Left colon (tissue), 2 donors: ENCODE data around the gene EPHB1. TPM values are rescaled to one million over a fixed set of nuclear protein-coding genes. Genes with fewer than 3 reads are reported as not detected.
"Not testable (repeated sequence)": the region's sequence is repeated elsewhere in the genome, so short reads cannot be mapped to it uniquely, and the experiment has no call there.

ENCODE experiments used
- ATAC-seq: fragments of 200-7000 bp; cut with Tn5 transposase; one replicate; pipeline ENCODE4 v1.9.1; 2020; ENCODE audit warnings: mild to moderate bottlenecking, moderate library complexity
- DNase-seq, 2 donors: peaks; one replicate each; pipeline ENCODE4 v3.0.0-alpha.2; 2020
- intact Hi-C, 2 donors: fragments of 100-400 bp; cut with DNase I in 1 of 2; cut with micrococcal nuclease in 1 of 2; formaldehyde crosslinking; loops; one replicate each; pipeline versions ENCODE4 v1.11.2 to v1.14.0; 2022; cut with DNase I, micrococcal nuclease
- total RNA-seq, 2 donors: library from RNA; stranded (reverse); fragmentation: NEBNext Ultra II Directional; extraction: Animal tissue kit (Norgen Biotek cat#: 25700); gene quantifications; one replicate each; pipeline ENCODE4 v1.2.1, GENCODE V29; 2021
- donor health status: DM: no; HTN: no; CAD: no.
- donor health status: DM: yes; HTN: yes; CAD: no.

The EPHB1 gene
- total RNA-seq, 2 donors from 2014 or later: 0.31 to 1.1 TPM

DNA sequence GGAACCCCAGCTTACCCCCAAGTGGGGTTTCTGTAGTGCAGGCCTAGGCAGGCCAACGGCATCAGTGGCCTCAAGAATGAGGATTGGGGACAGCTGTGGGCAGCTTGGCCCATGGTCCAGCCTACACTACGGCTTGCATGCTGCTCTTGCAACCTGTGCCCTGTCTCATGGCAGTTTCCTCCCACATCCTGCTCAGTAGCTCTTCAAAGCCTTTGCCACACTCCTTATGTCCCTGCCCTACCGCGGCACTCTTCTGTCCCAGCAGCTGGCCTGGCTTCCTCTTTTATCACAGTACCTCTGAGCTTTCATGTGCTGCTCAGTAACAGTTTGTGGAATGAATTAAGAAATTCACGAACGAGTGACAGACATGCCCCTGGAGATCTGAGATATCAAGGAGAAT is 431.0 kb downstream of the EPHB1 start:
- intact Hi-C loops: no loop called here
- ATAC-seq: no peak
- no peak for DNase-seq

DNA sequence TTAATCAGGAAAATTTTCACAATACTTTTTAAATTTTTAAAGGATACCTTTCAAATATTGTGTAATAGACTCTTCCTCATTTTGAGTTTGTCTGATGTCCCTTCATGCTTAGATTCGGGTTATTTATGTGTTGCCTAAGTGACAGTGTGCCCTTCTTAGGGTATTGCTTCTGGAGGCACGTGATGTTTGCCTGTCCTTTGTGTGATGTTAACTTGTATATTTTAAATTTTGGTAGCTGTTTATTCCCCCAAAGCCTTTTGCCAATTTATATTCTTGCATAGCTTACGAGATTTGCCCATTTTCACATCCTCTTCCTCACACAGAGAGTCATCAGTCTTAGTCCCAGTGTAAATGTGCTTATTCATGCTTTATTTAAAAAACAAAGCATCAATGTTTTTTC is 433.1 kb downstream of the EPHB1 start:
- DNase-seq: no peak
- intact Hi-C loops: no loop called here
- ATAC-seq: no peak

DNA sequence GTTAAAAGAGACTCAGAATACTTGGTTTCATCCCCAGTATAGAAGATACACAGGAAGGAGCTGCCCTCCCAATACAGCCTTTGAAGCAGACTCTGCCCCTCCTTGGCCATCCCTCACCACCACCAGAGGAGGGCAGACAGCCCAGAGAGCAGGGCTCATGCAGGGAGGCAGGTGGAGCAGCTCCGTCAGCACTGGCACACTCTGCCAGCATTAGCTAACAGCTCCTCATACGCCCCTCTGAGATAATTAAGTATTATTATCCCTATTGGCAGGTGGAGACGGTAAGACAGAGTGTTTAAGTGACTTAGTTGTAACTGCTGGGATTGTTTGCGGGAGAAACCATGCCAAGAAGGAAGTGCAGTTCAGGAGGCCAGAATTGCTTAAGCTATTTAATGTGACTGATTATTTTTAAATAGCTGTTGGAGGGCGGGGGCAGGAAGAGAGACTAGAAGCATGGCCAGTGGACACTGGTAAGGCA is 434.0 kb downstream of the EPHB1 start:
- intact Hi-C loops: no loop called here
- ATAC-seq (no peak), DNase-seq (no peak)

DNA sequence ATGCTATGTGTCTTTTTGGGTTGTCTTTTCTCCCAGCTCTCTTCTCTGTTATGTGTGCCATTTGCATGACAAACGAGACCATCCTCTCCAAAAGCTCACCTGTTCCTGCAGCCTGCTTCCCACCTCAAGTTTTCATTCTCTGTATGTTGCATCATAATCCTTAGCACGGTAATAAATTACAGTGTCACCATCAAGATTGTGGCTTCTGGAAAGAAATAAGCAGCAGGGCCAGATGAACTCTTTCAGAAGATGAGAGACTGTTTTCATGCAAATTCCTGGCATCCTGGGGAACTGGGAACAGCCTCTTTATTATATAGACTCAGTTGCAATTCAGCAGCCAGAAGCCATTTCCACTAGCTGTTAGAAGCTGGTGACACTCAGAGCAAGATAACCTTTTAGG is 436.7 kb downstream of the EPHB1 start:
- no peak for DNase-seq
- no peak for ATAC-seq
- intact Hi-C loops: no loop called here

DNA sequence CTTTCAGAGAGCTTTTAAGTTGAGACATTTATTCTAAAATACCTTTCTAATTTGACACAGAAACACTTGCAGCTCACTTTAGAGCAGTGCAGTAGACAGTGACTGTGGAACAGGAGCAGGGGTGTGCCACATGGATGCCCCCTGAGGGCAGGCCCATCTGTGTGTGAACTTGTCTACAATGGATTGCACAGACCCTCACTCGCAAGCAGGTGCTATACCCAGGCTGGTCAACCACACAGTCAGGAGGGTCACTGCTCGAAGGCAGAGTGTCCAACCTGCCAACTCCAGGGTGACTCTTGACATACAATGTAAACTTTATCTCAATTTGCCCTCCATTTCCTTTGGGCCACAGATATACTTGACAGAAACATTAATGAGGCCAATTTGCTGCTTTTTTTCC is 437.2 kb downstream of the EPHB1 start:
- intact Hi-C loops: no loop called here

DNA sequence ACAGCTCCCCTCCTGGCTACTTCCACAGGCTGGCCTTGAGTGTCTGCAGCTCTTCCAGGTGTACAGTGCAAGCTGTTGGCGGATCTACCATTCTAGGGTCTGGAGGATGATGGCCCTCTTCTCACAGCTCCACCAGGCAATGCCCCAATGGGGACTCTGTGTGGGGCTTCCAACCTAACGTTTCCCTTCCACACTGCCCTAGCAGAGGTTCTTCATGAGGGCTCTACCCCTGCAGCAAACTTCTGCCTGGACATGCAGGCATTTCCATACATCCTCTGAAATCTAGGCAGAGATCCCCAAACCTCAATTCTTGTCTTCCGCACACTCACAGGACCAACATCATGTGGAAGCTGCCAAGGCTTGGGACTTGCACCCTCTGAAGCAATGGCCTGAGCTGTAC is 438.4 kb downstream of the EPHB1 start:
- intact Hi-C loops, ATAC-seq, DNase-seq: not testable (repeated sequence)

More for the DNA sequence above, 437.2 kb downstream of the EPHB1 start:
- DNase-seq (no peak), ATAC-seq (no peak)

DNA sequence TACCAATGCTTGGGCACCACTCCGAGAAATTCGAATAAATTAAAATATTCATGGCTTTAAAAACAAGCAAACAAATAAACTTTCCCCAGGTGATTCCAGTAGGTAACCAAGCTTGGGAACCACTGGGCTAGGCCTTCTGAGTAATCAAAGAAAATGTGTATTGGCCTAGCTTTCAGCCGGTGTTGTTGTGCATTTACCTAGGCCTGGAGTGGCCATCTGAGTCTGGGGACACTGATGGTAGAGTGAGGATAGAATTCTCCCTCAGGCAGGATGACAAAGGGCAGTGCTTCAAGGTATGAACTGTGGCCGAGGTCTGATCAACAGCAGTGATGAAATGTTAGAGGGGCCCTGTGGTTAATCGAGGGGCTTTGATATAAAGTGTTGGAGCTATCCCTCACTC is 440.5 kb downstream of the EPHB1 start:
- no peak for ATAC-seq
- intact Hi-C loops: no loop called here
- DNase-seq: no peak

DNA sequence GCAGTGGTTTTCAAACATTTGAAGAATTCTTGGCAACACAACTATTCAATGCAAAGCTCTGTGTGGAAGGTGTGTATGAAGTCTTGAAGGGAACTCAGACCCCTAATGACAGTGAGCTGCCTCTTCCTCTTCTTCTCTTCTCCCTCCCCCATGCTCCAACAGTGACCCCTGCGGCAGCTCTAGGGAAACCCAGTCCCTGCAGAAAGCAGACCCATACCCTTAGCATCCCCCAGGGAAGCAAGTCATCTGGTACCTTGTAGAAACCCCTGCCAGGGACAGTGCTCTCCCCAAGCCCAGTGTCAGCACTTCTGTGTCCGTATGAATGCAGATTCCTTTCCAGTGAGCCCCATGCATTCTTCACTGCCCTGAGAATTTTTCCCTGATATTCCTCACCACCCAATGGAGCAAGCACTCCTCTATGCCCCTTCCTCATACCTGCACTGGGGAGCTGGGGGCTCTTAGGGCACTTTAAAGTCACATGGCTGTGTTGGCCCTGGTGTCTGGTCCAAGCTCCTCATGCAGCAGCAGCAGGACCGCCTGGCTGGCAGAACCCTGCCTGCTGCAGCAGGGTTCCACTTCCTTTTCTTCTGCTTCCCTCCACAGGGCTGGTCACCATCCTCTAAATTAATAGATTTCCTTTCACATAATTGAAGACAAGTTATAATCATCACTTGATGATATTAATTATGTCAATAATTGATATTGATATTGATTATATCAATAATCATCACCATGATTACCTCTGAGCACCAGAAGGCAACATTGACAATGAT is 442.5 kb downstream of the EPHB1 start:
- ATAC-seq (no peak), DNase-seq (no peak)
- intact Hi-C loops: no loop called here

DNA sequence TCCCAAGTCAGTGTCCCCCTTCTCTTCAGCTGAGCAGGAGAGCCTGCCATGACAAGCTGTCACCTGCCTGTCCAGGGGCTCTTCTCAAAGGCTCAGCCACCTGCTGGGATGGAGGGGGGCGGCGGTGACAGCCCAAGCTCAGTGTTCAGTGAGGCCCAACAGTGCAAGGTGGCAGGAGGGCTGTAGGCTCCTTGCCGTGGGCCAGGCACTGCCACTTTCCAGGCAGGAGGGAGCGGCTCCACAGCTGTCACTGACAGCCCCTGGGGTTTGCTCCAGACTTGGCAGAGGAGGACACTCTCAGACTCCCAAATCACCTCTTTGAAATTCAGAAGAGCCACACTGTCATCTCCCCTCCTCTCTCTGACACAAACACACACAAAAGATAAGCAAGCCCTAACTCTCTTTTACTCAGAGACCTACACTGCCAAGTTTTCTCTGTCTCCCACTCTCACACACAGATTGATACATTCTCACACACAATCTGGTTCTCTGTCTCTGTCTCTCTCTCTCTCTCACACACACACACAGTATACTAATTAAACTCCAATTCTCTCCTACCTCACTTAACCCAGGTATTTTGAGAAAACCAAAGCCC is 443.3 kb downstream of the EPHB1 start:
- DNase-seq (no peak), ATAC-seq (no peak)
- intact Hi-C loops: no loop called here

DNA sequence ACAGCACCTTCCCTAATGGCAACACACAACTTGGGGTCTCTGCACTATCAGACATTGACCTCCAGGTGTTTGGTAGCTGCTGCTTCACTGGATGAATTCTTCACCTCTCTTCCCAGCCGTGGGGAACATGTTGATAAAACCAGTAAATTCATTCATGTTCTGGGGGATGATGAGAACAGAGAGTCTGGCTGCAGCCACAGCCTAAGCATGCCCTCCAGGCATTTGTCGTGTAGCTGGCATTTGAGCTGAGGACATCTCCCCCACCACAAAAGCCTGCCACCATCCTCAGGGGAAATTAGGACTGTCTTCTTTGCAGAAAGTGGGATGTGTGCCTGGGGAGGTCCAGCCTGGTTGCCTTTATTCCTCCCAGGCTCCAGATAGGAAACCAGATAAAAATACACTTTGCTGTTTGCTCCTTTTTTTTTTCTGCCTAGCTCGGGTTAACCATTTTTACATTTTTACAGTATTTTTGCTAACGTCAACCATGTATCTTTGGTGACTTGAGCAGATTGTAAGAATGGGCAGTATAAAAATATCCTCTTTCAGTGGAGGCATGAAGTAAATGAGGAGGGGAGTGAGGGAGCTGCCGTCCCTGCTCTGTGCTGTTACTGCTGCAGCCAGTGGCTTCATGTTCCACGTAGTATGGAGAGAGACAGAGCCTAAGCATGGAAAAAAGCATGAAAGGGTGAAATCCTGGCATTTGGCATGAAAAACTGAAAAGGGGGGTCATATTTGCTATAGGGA is 444.0 kb downstream of the EPHB1 start:
- intact Hi-C loops: no loop called here
- ATAC-seq: no peak
- no peak for DNase-seq

DNA sequence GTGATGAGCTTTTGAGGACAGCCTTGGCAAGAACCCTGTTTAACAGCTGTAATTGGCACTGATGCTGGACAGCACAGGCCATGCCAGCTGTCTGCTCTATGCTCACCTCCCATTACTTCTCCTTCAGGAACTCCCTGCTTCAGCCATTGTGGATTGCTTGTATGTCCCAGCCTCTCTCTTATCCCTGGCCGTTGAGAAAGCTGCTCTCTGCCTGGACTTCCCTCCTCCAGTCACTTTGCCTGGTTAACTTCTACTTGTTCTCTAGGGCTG is 444.5 kb downstream of the EPHB1 start:
- ATAC-seq (no peak), DNase-seq (no peak)
- intact Hi-C loops: no loop called here

DNA sequence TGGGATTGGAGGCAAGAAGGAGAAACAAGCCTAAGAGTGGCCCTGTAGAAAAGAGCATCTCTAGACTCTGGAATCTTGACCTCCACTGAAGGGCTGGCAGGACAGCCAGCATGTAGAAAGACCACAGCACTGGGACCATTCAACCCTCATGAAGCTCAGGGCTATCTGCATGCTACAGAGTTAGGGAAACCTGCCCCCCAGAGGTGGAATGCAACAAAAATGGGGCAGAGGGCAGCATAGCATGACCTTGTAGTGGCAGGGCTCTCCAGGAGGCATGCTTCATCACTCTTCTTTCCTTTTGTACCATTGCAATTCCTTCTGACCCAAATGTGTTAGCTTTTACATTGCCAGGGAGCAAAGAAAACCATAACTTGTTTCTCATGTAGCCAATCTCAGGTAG is 445.4 kb downstream of the EPHB1 start:
- intact Hi-C loops: no loop called here
- ATAC-seq (no peak), DNase-seq (no peak)

DNA sequence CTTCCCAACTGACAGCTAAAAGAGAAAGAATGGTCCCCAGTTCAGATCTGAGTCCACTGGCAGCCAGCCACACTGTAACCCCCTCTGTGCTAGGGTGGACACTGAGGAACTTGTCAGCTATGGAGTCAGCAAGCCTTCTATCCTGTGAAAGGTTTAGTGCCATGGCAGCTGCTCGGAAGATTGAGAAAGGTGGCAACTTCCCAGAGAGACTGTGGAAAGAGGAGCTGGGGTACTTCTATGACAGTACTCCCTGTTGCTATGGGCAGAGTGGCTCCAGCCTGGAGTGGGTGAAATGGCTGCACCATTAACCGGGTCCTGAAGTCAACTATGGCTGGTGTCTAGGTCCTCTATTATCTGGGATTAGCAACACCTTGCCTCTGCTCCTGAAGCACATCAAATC is 447.2 kb downstream of the EPHB1 start:
- ATAC-seq: no peak
- DNase-seq: no peak
- intact Hi-C loops: no loop called here

DNA sequence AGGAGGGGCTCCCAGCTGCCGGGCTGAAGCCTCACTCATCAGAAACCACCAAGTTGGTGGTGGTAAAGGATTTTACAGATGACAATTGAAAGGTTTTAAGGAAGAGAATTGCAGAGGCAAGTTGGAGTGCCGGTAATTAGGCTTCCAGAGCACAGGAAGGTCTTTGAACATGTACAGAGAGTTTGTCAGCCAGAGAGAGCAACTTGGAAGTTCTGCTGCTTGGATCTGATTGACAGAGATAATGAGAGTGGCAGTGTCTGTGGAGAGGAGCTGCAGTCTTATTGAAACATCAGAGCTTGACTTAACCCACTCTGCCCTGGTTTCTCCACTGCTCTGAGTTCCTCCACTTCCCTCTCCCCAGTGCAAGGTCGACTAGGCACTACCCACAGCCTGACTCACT is 448.6 kb downstream of the EPHB1 start:
- ATAC-seq (no peak), DNase-seq (no peak)
- intact Hi-C loops: no loop called here

DNA sequence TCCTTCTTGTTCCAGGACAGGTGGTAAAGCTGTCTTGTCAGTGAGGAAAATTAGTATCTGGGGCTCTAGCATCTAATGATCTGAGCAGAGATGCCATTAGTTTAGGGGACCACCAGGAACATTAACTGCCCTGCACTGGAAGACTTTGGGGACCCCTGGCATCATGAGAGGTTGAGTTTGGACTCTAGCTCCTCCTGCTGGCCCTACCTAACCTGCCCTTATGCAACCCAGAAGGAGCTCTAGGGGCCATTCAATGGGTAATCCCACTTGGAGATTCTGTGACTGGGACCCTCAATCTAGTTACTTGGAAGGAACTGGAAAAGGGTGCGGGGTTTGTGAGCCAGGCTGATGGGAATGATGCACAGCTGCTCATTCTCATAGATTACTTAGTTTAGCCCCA is 451.0 kb downstream of the EPHB1 start:
- intact Hi-C loops: no loop called here
- no peak for ATAC-seq
- no peak for DNase-seq

DNA sequence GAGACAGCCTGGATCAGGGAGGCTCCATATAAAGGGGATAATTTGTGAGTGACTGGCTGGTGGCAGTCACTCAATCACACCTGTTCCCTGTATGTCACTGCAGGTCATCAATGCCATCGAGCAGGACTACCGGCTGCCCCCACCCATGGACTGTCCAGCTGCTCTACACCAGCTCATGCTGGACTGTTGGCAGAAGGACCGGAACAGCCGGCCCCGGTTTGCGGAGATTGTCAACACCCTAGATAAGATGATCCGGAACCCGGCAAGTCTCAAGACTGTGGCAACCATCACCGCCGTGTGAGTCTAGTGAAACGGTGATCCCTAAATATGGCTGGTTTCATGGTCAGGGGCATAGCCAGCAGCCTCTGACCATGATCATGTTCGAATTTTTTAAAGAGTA is 453.2 kb downstream of the EPHB1 start:
- no peak for DNase-seq
- intact Hi-C loops: no loop called here
- ATAC-seq: no peak

DNA sequence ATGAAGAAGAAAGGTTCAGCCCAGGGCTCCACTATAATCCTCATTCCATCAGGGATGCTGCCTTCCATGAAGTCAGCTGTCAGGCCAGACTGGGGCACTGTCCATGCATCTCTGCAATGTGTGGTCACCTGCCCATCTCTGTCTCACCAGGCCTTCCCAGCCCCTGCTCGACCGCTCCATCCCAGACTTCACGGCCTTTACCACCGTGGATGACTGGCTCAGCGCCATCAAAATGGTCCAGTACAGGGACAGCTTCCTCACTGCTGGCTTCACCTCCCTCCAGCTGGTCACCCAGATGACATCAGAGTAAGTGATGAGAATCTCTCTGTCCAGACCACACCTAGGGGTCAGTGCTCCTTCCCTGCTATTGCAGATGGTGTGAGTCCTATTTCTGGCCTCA is 454.1 kb downstream of the EPHB1 start:
- intact Hi-C loops: no loop called here
- ATAC-seq: no peak

DNA sequence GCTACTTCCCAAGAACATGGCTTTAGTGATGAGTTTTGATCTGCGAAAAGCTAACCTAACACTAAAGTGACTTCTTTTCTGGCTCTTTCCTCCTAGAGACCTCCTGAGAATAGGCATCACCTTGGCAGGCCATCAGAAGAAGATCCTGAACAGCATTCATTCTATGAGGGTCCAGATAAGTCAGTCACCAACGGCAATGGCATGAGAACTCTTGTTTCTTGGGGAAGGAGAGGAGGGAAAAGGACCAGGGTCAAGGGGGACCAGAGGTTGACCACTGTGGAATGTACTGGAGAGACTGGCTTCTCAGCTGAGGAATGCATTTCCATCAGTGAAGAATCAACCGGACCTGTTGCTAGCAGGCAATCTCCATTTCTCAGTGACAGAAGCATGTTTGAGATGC is 463.9 kb downstream of the EPHB1 start:
- ATAC-seq: no peak

More for the DNA sequence above, 454.1 kb downstream of the EPHB1 start:
- DNase-seq: no peak

DNA sequence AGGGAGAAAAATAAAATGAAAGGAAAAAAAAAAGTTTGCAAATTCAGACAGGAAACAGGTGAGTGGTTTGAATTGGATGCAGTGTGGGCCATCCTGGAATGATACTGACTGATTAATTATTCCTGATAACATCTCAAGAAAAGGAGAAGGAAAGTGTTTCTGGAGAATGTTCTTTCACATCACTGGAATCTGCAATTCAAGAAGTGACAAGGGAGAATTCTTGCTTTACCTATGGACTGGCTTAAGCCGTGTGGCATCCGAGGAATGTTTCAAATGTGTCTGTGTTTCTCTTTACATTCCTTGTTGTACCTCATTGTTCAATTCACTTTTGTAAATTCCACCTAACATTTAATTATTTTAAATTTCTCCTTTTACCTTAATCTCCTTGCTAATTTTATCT is 465.0 kb downstream of the EPHB1 start:
- no peak for DNase-seq
- intact Hi-C loops: no loop called here
- no peak for ATAC-seq

More for the DNA sequence above, 463.9 kb downstream of the EPHB1 start:
- DNase-seq: no peak
- intact Hi-C loops: no loop called here

DNA sequence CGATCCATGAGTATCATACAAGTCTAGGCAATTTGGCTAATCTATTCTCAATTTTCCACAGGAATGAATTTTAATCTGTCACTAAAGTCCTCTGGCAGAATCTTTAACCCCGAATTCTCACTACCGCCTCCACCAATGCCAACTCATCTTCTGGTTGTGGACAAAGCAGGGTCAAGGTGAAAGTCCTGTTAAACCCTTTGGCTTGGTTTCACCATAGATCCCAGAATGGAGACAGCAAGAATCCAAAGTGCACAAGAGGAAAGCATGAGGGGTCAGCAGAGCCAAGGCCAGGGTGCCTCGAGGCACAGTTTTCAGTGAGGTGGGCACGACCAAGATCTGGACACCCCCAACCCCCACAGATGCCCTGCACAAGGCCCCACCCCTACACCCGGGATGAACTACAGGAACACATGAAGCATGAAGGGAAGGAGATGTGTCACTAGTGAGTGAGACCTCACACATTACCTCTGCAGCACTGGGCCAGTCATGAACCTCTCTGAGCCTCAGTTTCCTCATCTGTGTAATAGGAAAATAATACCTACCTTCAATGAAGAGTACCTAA is 466.2 kb downstream of the EPHB1 start:
- DNase-seq (no peak), ATAC-seq (no peak)
- intact Hi-C loops: no loop called here
